WTC11 (cell line): ENCODE data around the gene PREX1.

Source experiments
- USF2 ChIP-seq: sonication (generic); formaldehyde crosslinking; IDR thresholded peaks from 2 replicates; pipeline ENCODE4 v1.8.1; 2023; ENCODE audit warnings: mild to moderate bottlenecking, missing genetic modification reagents, moderate library complexity
- ZNF121 ChIP-seq: sonication (generic); formaldehyde crosslinking; IDR thresholded peaks from 2 replicates; pipeline ENCODE4 v1.8.0; 2023; ENCODE audit warnings: missing genetic modification reagents

- TF ChIP-seq ZNF121 (CRISPR knock-in tag), result no peak
- no peak for TF ChIP-seq USF2
Measured at GRCh38 chr20:48804300-48804980, 23.4 kb downstream of the PREX1 start.
